HL-60/S4 (cell line): ENCODE measurements around the gene SPNS2.

Experiments used
- in situ Hi-C: fragments of 300-500 bp; cut with MboI; formaldehyde crosslinking; loops from 2 replicates; pipeline ENCODE4 v1.14.3; 2022; ENCODE audit warnings: low sequenced_read_pairs

The SPNS2 gene

DNA sequence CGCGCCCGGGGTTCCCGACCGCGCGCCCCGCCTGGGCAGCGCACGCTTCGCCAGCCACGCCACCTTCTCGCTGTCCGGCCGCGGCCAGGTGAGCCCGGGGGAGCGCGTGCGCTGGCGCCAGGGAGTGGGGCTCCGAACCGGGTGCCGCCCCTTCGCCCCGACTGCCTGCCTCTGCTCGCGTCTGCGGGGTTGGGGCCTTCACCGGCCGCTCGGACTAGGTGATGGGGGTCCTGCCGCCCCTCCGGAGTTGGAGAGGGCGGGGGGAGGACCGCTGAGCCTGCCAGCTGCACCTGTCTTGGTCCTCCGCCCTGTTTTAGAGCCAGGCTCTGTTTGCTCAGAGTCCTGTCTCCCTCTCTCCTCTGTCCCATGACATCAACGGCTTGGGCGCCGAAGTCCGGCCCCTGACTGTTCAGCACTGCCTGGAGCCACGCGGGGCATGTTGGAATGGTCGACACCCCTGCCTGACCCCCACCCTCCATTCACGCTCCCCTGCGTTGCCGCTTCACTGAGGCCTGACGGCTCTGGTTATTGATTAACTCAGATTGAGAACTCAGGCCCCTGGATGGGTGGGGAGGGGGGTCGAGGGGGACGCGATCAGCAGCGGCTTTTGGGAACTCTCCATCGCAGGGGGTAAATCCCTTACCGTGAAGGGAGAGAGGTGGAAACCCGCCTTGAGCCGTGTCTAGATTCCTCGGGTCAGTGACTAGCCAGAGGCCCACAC, 86.4 kb downstream of the SPNS2 start:
- in situ Hi-C loops = no loop called here

DNA sequence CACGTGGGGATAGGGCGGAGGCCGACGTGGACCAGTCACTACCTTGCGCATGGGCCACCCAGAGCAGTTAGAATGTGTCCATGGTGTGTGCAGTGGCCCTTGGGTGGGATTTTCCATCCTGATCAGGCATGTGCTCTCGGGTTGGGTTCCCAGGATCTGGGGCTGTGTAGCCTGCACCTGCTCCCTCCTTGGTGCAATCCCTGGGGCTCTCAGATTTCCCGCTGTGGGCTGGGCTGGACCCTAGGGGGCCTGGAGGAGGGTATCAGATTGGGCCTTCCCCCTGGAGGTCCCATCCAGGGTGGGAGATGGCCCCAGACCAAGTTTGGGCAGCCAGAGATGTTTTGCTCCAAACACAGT, 86.9 kb downstream of the SPNS2 start:
- in situ Hi-C loops = no loop called here

GRCh38 chr17:4586043-4586442, 87.4 kb downstream of the SPNS2 start:
- in situ Hi-C loops = no loop called here

GRCh38 chr17:4587195-4587594, 88.5 kb downstream of the SPNS2 start:
- in situ Hi-C loops = no loop called here

DNA sequence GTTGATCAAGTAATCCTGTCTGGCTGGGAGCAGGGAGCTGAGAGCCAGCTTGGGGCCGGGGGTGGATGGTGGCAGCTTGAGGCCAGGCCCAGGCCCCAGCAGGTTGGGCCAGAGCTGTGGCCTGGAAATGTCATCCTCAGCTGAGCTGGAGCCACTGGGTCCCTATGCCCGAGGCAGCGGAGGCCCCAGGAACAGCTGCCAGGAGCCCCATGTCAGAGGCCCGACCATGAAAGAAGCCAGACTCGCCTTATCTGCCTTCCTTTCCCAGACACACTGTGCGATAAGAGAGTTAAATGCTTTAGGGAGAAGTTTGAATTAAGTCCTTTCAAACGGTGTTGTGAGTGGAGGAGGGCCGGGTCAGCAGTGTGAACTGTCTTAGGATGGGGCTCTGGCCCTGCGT, 89.1 kb downstream of the SPNS2 start:
- in situ Hi-C loops = no loop called here

DNA sequence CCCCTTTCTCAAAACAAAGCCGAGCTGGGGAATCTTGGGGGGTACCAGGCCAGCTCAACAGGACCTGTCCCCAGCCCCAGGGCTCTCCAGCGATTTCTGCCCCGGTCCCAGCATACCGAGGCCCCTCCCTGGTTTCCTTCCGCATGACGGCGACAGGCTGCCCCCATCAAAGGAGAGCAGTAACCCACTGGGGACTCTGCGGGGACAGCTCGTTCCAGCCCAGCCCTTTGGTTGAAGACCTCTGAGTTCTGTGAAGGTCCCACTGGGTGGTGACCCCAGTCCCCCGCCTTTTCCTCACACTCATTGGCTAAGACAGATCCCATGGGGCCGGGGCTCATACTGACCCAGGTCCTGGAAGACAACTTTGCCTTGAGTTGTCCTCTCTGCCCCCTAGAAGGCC, 89.7 kb downstream of the SPNS2 start:
- in situ Hi-C loops = no loop called here
